ENCODE measurements around the gene TXLNG. TPM values are rescaled to one million over a fixed set of nuclear protein-coding genes. Genes with fewer than 3 reads are reported as not detected.

The TXLNG gene
- total RNA-seq, 1 donor from 2014 or later = 5.1 TPM

- Histone ChIP-seq H3K27me3 (ENCODE audit: low read depth) (no peaks in the 10 kb centered on the region), H3K4me3 (no peak overlapping the region), H3K36me3 (peaks cover 50% of the 10 kb centered on the region), H3K9me3 (replicated peaks) (no peaks in the 10 kb centered on the region), H3K4me1 (no peaks in the 10 kb centered on the region), H3K27ac (replicated peaks) (no peak overlapping the region)
- intact Hi-C loops (cut with micrococcal nuclease) = no loop called here
- no peak for TF ChIP-seq CTCF (IDR thresholded peaks at IDR 0.05; ENCODE audit: borderline replicate concordance)
- no peak for DNase-seq
Observed at GRCh38 chrX:16848541-16848940, 62.3 kb downstream of the TXLNG start.

GRCh38 chrX:16851421-16851820 is 65.2 kb downstream of the TXLNG start:
- no peaks in the 10 kb centered on the region for H3K27me3 ChIP-seq (ENCODE audit: low read depth)
- H3K4me3 ChIP-seq = no peak overlapping the region
- H3K4me1 ChIP-seq = no peaks in the 10 kb centered on the region
- intact Hi-C loops (cut with micrococcal nuclease) = no loop called here
- no peak overlapping the region for H3K27ac ChIP-seq (replicated peaks)
- no peak for DNase-seq
- TF ChIP-seq CTCF (IDR thresholded peaks at IDR 0.05; ENCODE audit: borderline replicate concordance) = no peak
- peaks cover 42% of the 10 kb centered on the region for H3K36me3 ChIP-seq
- H3K9me3 ChIP-seq (replicated peaks) = no peaks in the 10 kb centered on the region

- Histone ChIP-seq H3K4me3 (no peak overlapping the region), H3K4me1 (no peaks in the 10 kb centered on the region), H3K9me3 (replicated peaks) (no peaks in the 10 kb centered on the region), H3K27ac (replicated peaks) (no peak overlapping the region), H3K36me3 (peaks cover 45% of the 10 kb centered on the region), H3K27me3 (ENCODE audit: low read depth) (no peaks in the 10 kb centered on the region)
- DNase-seq = no peak
- intact Hi-C loops (cut with micrococcal nuclease) = no loop called here
- no peak for TF ChIP-seq CTCF (IDR thresholded peaks at IDR 0.05; ENCODE audit: borderline replicate concordance)
Observed at GRCh38 chrX:16851827-16852226, 65.6 kb downstream of the TXLNG start.

- Histone ChIP-seq H3K9me3 (replicated peaks) (no peaks in the 10 kb centered on the region), H3K27ac (replicated peaks) (no peak overlapping the region), H3K27me3 (ENCODE audit: low read depth) (no peaks in the 10 kb centered on the region), H3K4me3 (no peak overlapping the region), H3K36me3 (peaks cover 53% of the 10 kb centered on the region), H3K4me1 (no peaks in the 10 kb centered on the region)
- no peak for TF ChIP-seq CTCF (IDR thresholded peaks at IDR 0.05; ENCODE audit: borderline replicate concordance)
- DNase-seq = no peak
- intact Hi-C loops (cut with micrococcal nuclease) = no loop called here
Observed at GRCh38 chrX:16852617-16853179, 66.4 kb downstream of the TXLNG start.

GRCh38 chrX:16853537-16853936 is 67.3 kb downstream of the TXLNG start:
- no peaks in the 10 kb centered on the region for H3K4me1 ChIP-seq
- intact Hi-C loops (cut with micrococcal nuclease) = no loop called here
- H3K36me3 ChIP-seq = peaks cover 55% of the 10 kb centered on the region
- DNase-seq = no peak
- H3K27me3 ChIP-seq (ENCODE audit: low read depth) = no peaks in the 10 kb centered on the region
- H3K9me3 ChIP-seq (replicated peaks) = no peaks in the 10 kb centered on the region
- H3K4me3 ChIP-seq = no peak overlapping the region
- no peak for TF ChIP-seq CTCF (IDR thresholded peaks at IDR 0.05; ENCODE audit: borderline replicate concordance)
- no peak overlapping the region for H3K27ac ChIP-seq (replicated peaks)

All from left ventricle myocardium inferior (tissue), 1 donor.